ENCODE results near the gene KLHL3.

KLHL3 gene

GRCh38 chr5:137596941-137597340, 138.9 kb downstream of the KLHL3 start:
- CTCF ChIA-PET: interaction anchor here (0.5 to 1.1 kb wide), 3 partner anchors 63 to 461 kb away, joined by 3 read pairs; no protein-coding TSS in a partner anchor
- H3K4me1 ChIP-seq (ENCODE audit: control insufficient read depth, insufficient read depth, low read length): no peaks in the 10 kb centered on the region
- POLR2A ChIA-PET: no interaction called here
- TF ChIP-seq YY1 (tag by site-specific recombination; IDR thresholded peaks at IDR 0.05) (no peak), ZNF677 (tag by site-specific recombination; IDR thresholded peaks at IDR 0.05) (no peak), KLF16 (tag by site-specific recombination; IDR thresholded peaks at IDR 0.05) (no peak), ZNF223 (tag by site-specific recombination; IDR thresholded peaks at IDR 0.05) (no peak), ZNF843 (tag by site-specific recombination; IDR thresholded peaks at IDR 0.05) (no peak), HOXC10 (CRISPR knock-in tag; IDR thresholded peaks at IDR 0.05) (no peak), ZNF112 (tag by site-specific recombination; IDR thresholded peaks at IDR 0.05) (no peak), GLIS1 (tag by site-specific recombination; IDR thresholded peaks at IDR 0.05) (no peak)
- TF ChIP-seq, protein P1, sequence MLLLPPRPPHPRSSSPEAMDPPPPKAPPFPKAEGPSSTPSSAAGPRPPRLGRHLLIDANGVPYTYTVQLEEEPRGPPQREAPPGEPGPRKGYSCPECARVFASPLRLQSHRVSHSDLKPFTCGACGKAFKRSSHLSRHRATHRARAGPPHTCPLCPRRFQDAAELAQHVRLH (tag by site-specific recombination; IDR thresholded peaks at IDR 0.05): no peak
- TF ChIP-seq, protein P2, sequence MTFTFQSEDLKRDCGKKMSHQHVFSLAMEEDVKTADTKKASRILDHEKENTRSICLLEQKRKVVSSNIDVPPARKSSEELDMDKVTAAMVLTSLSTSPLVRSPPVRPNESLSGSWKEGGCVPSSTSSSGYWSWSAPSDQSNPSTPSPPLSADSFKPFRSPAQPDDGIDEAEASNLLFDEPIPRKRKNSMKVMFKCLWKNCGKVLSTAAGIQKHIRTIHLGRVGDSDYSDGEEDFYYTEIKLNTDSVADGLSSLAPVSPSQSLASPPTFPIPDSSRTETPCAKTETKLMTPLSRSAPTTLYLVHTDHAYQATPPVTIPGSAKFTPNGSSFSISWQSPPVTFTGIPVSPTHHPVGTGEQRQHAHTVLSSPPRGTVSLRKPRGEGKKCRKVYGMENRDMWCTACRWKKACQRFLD (tag by site-specific recombination; IDR thresholded peaks at IDR 0.05): no peak
- no peak overlapping the region for H3K27ac ChIP-seq (ENCODE audit: extremely low read depth, low read depth, low read length)
- no peaks in the 10 kb centered on the region for H3K9me3 ChIP-seq (ENCODE audit: control insufficient read depth, insufficient read depth, low read depth, low read length)
- no peak overlapping the region for H3K4me3 ChIP-seq (ENCODE audit: low read depth, low read length)
- H3K36me3 ChIP-seq (ENCODE audit: control insufficient read depth in 2 of 2, insufficient read depth in 1 of 2, low read length in 2 of 2): no peaks in the 10 kb centered on the region

DNA sequence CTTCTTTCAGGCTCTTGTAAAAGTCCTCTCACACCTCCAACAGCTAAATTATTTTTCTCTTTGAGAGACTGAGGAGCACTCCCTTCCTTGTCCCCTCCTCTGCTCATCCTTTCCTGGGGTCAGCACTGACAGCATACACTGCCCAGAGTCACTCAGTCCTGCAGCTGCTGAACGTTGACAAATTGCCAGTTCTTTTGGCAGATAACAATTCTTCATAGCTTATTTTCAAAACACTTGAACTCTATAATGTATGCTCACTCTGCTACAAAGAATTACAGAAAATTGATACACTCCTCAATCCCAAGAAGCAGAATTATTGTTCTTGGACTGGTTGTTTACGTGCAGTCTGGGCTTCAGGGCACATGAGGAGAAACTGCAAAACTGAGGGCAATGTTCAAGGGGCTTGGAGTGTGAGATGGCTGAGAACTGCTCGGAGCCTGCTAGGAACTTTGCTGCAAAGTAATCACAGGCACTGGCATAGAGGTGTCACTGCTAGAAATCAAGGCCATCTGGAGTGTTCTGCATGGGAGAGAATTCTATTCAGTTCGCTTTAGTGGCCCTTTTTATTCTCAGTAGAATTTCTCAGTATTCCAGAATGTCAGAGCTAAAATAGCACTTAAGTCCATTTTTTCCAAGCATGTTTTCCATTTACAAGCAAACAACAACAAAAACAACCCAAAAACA, 140.4 kb downstream of the KLHL3 start:
- POLR2A ChIA-PET: no interaction called here
- H3K4me1 ChIP-seq (ENCODE audit: control insufficient read depth, insufficient read depth, low read length): no peaks in the 10 kb centered on the region
- no peak overlapping the region for H3K4me3 ChIP-seq (ENCODE audit: low read depth, low read length)
- CTCF ChIA-PET: interaction anchor here (0.6 to 1.1 kb wide), 2 partner anchors 65 to 275 kb away, joined by 3 read pairs; no protein-coding TSS in a partner anchor
- no peaks in the 10 kb centered on the region for H3K36me3 ChIP-seq (ENCODE audit: control insufficient read depth in 2 of 2, insufficient read depth in 1 of 2, low read length in 2 of 2)
- H3K27ac ChIP-seq (ENCODE audit: extremely low read depth, low read depth, low read length): no peak overlapping the region
- no peak for TF ChIP-seq CTCF (tag by site-specific recombination; IDR thresholded peaks at IDR 0.05)
- no peak for TF ChIP-seq ZNF529 (tag by site-specific recombination; IDR thresholded peaks at IDR 0.05; ENCODE audit: insufficient replicate concordance)
- no peak for TF ChIP-seq GLIS2 (tag by site-specific recombination; IDR thresholded peaks at IDR 0.05)
- no peaks in the 10 kb centered on the region for H3K9me3 ChIP-seq (ENCODE audit: control insufficient read depth, insufficient read depth, low read depth, low read length)

DNA sequence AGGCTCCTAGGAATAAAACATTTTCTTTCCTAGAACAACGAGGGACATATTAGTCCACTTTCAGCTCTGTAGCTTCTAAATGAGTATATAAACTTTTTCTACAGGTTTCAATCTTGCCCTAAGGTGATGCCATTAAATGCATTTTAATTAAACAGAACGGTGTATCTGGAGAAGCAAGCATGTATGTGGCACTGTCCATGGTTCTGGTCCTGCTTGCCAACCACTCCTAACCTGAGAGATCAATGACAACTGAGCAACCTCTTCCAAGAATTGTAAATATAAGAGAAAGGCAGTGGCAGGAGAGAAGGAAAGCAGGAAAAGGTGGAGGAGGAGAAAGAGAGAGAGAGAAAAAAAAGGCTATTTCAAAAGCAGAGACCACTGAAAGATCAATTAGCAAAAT, 141.2 kb downstream of the KLHL3 start:
- Histone ChIP-seq H3K9me3 (ENCODE audit: control insufficient read depth, insufficient read depth, low read depth, low read length) (no peaks in the 10 kb centered on the region), H3K4me3 (ENCODE audit: low read depth, low read length) (no peak overlapping the region), H3K27ac (ENCODE audit: extremely low read depth, low read depth, low read length) (no peak overlapping the region), H3K4me1 (ENCODE audit: control insufficient read depth, insufficient read depth, low read length) (no peaks in the 10 kb centered on the region), H3K36me3 (ENCODE audit: control insufficient read depth in 2 of 2, insufficient read depth in 1 of 2, low read length in 2 of 2) (no peaks in the 10 kb centered on the region)
- ChIA-PET POLR2A (no interaction called here), CTCF (interaction anchor here (0.6 to 1.1 kb wide), 2 partner anchors 35 to 274 kb away, joined by 3 to 4 read pairs; no protein-coding TSS in a partner anchor)
- TF ChIP-seq ZNF239 (tag by site-specific recombination; IDR thresholded peaks at IDR 0.05): no peak
- peak; percentile 96 for TF ChIP-seq REST (tag by site-specific recombination; IDR thresholded peaks at IDR 0.05)
- TF ChIP-seq, protein P3, sequence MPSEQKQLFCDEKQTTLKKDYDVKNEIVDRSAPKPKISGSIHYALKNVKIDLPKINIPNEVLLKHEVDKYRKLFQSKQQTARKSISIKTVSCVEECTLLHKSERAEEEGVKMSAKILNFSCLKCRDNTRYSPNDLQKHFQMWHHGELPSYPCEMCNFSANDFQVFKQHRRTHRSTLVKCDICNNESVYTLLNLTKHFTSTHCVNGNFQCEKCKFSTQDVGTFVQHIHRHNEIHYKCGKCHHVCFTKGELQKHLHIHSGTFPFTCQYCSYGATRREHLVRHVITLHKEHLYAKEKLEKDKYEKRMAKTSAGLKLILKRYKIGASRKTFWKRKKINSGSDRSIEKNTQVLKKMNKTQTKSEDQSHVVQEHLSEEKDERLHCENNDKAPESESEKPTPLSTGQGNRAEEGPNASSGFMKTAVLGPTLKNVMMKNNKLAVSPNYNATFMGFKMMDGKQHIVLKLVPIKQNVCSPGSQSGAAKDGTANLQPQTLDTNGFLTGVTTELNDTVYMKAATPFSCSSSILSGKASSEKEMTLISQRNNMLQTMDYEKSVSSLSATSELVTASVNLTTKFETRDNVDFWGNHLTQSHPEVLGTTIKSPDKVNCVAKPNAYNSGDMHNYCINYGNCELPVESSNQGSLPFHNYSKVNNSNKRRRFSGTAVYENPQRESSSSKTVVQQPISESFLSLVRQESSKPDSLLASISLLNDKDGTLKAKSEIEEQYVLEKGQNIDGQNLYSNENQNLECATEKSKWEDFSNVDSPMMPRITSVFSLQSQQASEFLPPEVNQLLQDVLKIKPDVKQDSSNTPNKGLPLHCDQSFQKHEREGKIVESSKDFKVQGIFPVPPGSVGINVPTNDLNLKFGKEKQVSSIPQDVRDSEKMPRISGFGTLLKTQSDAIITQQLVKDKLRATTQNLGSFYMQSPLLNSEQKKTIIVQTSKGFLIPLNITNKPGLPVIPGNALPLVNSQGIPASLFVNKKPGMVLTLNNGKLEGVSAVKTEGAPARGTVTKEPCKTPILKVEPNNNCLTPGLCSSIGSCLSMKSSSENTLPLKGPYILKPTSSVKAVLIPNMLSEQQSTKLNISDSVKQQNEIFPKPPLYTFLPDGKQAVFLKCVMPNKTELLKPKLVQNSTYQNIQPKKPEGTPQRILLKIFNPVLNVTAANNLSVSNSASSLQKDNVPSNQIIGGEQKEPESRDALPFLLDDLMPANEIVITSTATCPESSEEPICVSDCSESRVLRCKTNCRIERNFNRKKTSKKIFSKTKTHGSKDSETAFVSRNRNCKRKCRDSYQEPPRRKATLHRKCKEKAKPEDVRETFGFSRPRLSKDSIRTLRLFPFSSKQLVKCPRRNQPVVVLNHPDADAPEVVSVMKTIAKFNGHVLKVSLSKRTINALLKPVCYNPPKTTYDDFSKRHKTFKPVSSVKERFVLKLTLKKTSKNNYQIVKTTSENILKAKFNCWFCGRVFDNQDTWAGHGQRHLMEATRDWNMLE (tag by site-specific recombination; conservative IDR thresholded peaks at IDR 0.05; ENCODE audit: low read depth): no peak
- no peak for TF ChIP-seq ZSCAN23 (tag by site-specific recombination; IDR thresholded peaks at IDR 0.05)
- no peak for TF ChIP-seq ZNF404 (tag by site-specific recombination; IDR thresholded peaks at IDR 0.05)
- TF ChIP-seq ZNF121 (tag by site-specific recombination; IDR thresholded peaks at IDR 0.05): no peak
